ENCODE measurements around the gene ASPA. TPM values are rescaled to one million over a fixed set of nuclear protein-coding genes. Genes with fewer than 3 reads are reported as not detected.
"Not testable (repeated sequence)": the region's sequence is repeated elsewhere in the genome, so short reads cannot be mapped to it uniquely, and the experiment has no call there.

ASPA gene
- polyA plus RNA-seq (2011; rRNA removed) = 0.15 TPM in 1 of 2 replicates, not detected in the other
- polyA minus RNA-seq (2011; rRNA and poly(A)+ RNA removed) = not detected in 2 replicates

DNA sequence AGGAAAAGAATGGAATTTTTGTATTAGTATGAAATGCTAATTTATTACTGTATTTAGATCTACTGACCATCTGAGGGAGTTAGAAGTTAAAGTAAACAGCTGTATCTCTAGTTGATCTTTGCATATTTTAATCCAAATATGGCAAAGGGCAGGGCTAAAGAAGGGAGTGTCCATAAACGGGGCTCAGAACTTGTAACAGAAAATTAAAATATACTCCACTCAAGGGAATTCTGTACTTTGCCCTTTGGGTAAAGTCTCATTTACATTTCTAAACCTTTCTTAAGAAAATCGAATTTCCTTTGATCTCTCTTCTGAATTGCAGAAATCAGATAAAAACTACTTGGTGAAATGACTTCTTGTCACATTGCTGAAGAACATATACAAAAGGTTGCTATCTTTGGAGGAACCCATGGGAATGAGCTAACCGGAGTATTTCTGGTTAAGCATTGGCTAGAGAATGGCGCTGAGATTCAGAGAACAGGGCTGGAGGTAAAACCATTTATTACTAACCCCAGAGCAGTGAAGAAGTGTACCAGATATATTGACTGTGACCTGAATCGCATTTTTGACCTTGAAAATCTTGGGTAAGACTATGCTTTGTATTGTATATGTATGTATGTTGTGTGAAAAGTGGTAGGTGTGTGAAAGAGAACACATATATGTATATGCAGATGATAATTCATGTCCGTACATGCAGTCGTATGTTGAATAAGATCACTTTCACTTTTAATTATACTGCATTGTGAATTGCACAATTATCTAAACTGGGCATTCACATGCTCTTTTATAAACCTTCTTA, at the start of gene ASPA:
TSS of gene ASPA (plus strand) at position 186 of the 799 bp plus-strand sequence. CDS start at position 349, 163 bp downstream.
- DNase-seq (ENCODE audit: low read depth) = no peak
- ChIA-PET CTCF (interaction anchor here (1.0 kb wide), 1 partner anchor 24 kb away, joined by 3 read pairs; no protein-coding TSS in a partner anchor), POLR2A (no interaction called here)
- Histone ChIP-seq H3K27me3 (ENCODE audit: control insufficient read depth, insufficient read depth, low read length) (no peaks in the 10 kb centered on the region; the same call in 1 of the 2 replicates), H3K36me3 (ENCODE audit: control insufficient read depth, insufficient read depth, low read length) (no peaks in the 10 kb centered on the region), H3K4me3 (ENCODE audit: low read depth, low read length) (no peak within 1 kb of the TSS)
- TF ChIP-seq, protein P1, sequence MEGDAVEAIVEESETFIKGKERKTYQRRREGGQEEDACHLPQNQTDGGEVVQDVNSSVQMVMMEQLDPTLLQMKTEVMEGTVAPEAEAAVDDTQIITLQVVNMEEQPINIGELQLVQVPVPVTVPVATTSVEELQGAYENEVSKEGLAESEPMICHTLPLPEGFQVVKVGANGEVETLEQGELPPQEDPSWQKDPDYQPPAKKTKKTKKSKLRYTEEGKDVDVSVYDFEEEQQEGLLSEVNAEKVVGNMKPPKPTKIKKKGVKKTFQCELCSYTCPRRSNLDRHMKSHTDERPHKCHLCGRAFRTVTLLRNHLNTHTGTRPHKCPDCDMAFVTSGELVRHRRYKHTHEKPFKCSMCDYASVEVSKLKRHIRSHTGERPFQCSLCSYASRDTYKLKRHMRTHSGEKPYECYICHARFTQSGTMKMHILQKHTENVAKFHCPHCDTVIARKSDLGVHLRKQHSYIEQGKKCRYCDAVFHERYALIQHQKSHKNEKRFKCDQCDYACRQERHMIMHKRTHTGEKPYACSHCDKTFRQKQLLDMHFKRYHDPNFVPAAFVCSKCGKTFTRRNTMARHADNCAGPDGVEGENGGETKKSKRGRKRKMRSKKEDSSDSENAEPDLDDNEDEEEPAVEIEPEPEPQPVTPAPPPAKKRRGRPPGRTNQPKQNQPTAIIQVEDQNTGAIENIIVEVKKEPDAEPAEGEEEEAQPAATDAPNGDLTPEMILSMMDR (IDR thresholded peaks at IDR 0.05; ENCODE audit: insufficient read depth, low read depth, low read length) = no peak

DNA sequence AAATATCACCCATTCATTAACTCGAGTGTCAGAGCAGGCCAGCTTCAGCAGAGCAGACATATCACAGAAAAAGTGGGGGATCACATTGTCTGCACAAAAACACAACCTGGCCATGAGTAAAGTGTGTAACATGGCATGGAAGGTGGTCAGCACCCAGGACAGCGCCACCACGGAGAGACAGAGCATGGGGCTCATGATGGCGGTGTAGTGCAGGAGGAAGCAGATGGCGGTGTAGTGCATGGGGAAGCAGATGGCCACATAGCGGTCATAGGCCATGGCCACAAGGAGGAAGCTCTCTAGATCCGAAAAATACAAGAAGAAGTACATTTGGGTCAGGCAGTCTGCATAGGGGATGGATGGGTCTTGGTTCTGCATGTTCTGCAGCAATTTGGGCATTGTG, 42.6 kb upstream of the ASPA start:
- CTCF ChIA-PET = not testable (repeated sequence)

DNA sequence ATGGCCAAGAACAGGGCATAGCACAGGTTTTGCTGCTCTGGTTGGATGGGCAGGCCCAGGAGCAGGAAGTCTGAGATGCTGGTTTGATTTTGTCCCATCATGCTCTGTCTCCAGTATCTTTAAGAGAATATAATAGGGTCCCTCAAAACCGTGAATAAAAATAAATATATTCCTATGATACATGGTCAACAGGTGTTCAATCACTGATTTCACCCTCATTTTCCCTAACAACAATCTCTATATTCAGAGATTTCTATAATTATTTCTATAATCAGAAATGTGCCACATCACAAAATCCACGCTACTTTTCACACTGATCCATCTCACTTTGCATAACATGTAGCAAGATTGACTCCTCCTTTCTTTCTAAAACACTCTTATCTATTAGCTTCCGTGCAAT, 42.1 kb upstream of the ASPA start, which contains the start of gene OR1E2:
TSS of gene OR1E2 (minus strand) at position 101 of the 400 bp plus-strand sequence. CDS start at position 101, 0 bp downstream.
- TF ChIP-seq, protein P1 (IDR thresholded peaks at IDR 0.05; ENCODE audit: insufficient read depth, low read depth, low read length) = no peak
- no peak for DNase-seq (ENCODE audit: low read depth)
- ChIA-PET CTCF (no interaction called here), POLR2A (no interaction called here)
- Histone ChIP-seq H3K4me3 (ENCODE audit: low read depth, low read length) (no peak within 1 kb of the TSS), H3K27me3 (ENCODE audit: control insufficient read depth, insufficient read depth, low read length) (no peaks in the 10 kb centered on the region), H3K36me3 (ENCODE audit: control insufficient read depth, insufficient read depth, low read length) (no peaks in the 10 kb centered on the region)

More for the DNA sequence above, 42.6 kb upstream of the ASPA start:
- POLR2A ChIA-PET; H3K36me3 ChIP-seq (ENCODE audit: control insufficient read depth, insufficient read depth, low read length); H3K4me3 ChIP-seq (ENCODE audit: low read depth, low read length); H3K27me3 ChIP-seq (ENCODE audit: control insufficient read depth, insufficient read depth, low read length); DNase-seq (ENCODE audit: low read depth): not testable (repeated sequence)

DNA sequence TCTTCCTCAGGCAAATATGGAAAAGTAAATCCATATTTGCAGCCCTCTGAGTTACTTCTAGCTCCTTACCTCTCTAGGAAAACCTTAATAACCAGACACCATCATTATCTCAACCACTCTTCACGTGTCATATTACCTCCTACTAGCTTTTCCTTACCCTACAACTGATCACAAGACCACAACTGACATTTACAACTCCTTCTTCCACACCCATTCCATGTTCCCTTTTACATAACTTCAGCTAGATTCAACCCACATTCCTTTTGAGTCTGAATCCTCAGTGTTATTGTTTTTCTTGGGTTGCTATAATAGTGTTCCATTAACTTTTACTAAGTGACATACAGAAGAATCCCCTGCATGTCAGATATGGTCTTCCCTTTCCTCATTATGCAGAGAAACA, 37.4 kb upstream of the ASPA start:
- POLR2A ChIA-PET = no interaction called here
- DNase-seq (ENCODE audit: low read depth) = no peak
- CTCF ChIA-PET = no interaction called here
- Histone ChIP-seq H3K36me3 (ENCODE audit: control insufficient read depth, insufficient read depth, low read length) (no peaks in the 10 kb centered on the region), H3K4me3 (ENCODE audit: low read depth, low read length) (no peak overlapping the region), H3K27me3 (ENCODE audit: control insufficient read depth, insufficient read depth, low read length) (no peaks in the 10 kb centered on the region)
- TF ChIP-seq, protein P1 (IDR thresholded peaks at IDR 0.05; ENCODE audit: insufficient read depth, low read depth, low read length) = no peak

DNA sequence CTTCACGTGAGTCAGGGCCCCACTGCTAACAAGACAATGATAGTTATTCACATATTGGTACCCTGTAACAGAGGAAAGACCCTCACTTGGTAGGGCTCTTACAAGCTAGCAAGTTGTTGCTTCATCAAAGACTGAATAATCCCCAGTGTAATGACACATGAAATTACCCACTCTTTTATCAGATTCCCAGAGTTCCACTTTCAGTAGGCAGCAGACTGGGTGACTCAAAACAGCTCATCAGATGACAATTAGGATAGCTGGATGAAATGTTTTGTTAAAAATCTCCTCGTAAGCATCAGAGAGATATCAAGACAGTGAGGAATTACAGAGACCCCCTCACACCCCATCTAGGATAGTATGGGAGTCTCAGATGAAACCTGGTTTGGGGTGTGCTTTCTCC, 35.3 kb upstream of the ASPA start:
- POLR2A ChIA-PET = no interaction called here
- no peaks in the 10 kb centered on the region for H3K27me3 ChIP-seq (ENCODE audit: control insufficient read depth, insufficient read depth, low read length)
- no peak overlapping the region for H3K4me3 ChIP-seq (ENCODE audit: low read depth, low read length)
- DNase-seq (ENCODE audit: low read depth) = no peak
- TF ChIP-seq, protein P1 (IDR thresholded peaks at IDR 0.05; ENCODE audit: insufficient read depth, low read depth, low read length) = no peak
- CTCF ChIA-PET = no interaction called here
- no peaks in the 10 kb centered on the region for H3K36me3 ChIP-seq (ENCODE audit: control insufficient read depth, insufficient read depth, low read length)

Data from BJ (cell line).